Measurements from ENCODE around the gene ADD3. TPM values are rescaled to one million over a fixed set of nuclear protein-coding genes. Genes with fewer than 3 reads are reported as not detected.

Gene ADD3
- total RNA-seq, 6 experiments from 2014 or later, result 11.7 to 71.3 (median 16.2) TPM

DNA sequence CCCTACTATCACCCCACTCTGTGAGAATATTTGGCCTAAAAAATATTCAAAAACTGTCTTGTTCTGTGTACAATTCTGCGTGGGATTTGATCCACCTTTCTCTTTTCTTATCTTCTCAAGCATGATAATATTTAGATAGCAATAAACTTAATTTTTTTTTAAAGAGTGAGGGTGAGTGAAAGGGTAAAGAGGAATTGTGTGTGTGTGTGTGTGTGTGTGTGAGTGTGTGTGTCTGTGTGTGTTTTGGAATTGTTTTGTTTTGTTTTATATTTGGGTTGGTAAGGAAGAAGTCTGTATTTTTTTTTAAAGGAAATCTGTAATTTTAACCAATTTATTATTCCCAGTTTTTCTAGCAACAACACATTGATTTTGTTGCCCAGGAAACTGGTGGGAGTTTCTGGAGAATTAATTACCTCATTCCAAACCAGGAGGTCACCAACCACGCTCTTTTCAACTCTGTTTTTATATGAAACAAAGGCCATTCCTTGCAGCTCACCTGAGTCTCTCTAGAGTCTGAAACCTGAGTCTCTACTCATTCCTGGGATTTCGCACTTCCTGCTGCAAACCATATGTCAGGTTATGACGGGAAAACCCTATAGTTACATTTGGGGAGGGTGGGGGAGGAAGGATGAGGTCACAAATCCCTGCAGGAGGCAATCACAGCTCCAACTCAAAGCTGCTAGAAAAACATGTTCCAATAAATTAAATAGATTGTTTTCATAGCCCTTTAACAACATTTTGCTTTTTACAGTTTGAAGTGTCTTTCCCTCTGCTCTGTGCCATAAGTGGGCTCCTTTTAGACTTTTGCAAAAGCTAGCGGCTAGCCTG lies 46.4 kb upstream of the ADD3 start:
- ATAC-seq (no peak), DNase-seq (no peak)
- WGBS (ENCODE audit: insufficient coverage, low coverage, low lambda C conversion rate, missing lambda C conversion rate), result 71% methylated on average over 5 of the region's 5 CpGs

DNA sequence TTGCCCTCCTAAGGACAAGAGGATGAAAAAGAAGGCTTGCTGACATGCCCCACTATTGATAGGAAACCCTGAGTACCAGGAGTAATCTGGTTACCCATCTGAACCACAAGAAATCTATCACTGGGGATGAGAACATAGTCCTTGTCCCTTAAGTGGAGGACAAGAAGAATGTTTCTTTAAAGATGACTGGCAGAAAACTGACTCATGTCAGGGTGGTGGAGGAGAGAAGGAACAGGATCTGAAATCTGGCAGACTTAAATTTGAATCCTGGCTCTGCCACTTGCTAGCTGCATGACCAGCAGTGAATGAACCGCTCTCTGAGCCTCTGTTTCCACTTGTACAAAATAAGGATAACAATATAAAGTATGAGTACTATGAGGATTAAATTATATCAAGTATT lies 45.5 kb upstream of the ADD3 start:
- Histone ChIP-seq H3K4me1 (peaks cover 0 to 14% (median 4%) of the 10 kb centered on the region in 4 donors), H3K9me3 (no peaks in the 10 kb centered on the region), H3K4me3 (no peak overlapping the region), H3K27me3 (no peaks in the 10 kb centered on the region), H3K36me3 (no peaks in the 10 kb centered on the region), H3K27ac (no peak overlapping the region)
- DNase-seq (no peak), ATAC-seq (no peak)
- no CpG with 5 or more reads among the region's 1 CpG for WGBS (ENCODE audit: insufficient coverage, low coverage, low lambda C conversion rate, missing lambda C conversion rate)
- intact Hi-C loops (cut with DNase I), result no loop called here
- no peak for TF ChIP-seq POLR2A (IDR thresholded peaks at IDR 0.05)
- TF ChIP-seq, protein P1, sequence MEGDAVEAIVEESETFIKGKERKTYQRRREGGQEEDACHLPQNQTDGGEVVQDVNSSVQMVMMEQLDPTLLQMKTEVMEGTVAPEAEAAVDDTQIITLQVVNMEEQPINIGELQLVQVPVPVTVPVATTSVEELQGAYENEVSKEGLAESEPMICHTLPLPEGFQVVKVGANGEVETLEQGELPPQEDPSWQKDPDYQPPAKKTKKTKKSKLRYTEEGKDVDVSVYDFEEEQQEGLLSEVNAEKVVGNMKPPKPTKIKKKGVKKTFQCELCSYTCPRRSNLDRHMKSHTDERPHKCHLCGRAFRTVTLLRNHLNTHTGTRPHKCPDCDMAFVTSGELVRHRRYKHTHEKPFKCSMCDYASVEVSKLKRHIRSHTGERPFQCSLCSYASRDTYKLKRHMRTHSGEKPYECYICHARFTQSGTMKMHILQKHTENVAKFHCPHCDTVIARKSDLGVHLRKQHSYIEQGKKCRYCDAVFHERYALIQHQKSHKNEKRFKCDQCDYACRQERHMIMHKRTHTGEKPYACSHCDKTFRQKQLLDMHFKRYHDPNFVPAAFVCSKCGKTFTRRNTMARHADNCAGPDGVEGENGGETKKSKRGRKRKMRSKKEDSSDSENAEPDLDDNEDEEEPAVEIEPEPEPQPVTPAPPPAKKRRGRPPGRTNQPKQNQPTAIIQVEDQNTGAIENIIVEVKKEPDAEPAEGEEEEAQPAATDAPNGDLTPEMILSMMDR (IDR thresholded peaks at IDR 0.05), result no peak

More for the DNA sequence above, 46.4 kb upstream of the ADD3 start:
- Histone ChIP-seq H3K36me3 (no peaks in the 10 kb centered on the region), H3K4me3 (no peak overlapping the region), H3K4me1 (peaks cover 0 to 12% (median 4%) of the 10 kb centered on the region in 4 donors), H3K27me3 (no peaks in the 10 kb centered on the region), H3K9me3 (no peaks in the 10 kb centered on the region), H3K27ac (no peak overlapping the region)
- no peak for TF ChIP-seq POLR2A (IDR thresholded peaks at IDR 0.05)
- TF ChIP-seq, protein P1 (IDR thresholded peaks at IDR 0.05), result no peak
- intact Hi-C loops (cut with DNase I), result no loop called here

DNA sequence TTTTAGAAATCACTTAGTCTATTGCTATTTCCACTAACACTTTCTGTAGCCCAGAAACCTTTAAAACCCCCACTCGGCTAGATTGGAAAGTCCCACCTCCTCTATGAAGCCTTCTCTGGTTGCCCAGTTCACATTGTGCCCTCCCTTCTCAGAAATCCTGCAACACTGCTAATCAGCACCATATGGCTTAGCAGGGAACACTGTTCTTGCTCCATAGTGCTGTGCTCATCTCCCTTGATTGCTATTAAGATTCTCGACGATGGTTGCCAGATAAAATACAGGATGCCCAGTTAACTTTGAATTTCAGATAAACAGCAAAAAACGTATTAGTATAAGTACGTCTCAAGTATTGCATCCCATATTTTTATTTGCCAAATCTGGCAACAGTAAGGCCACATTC lies 44.3 kb upstream of the ADD3 start:
- intact Hi-C loops (cut with DNase I), result no loop called here
- Histone ChIP-seq H3K4me3 (no peak overlapping the region), H3K4me1 (peaks cover 0 to 22% (median 4%) of the 10 kb centered on the region in 4 donors), H3K9me3 (no peaks in the 10 kb centered on the region), H3K27me3 (no peaks in the 10 kb centered on the region), H3K27ac (no peak overlapping the region), H3K36me3 (no peaks in the 10 kb centered on the region)
- WGBS (ENCODE audit: insufficient coverage, low coverage, low lambda C conversion rate, missing lambda C conversion rate), result 63% methylated on average over 5 of the region's 5 CpGs
- TF ChIP-seq, protein P1 (IDR thresholded peaks at IDR 0.05), result no peak
- no peak for TF ChIP-seq POLR2A (IDR thresholded peaks at IDR 0.05)
- no peak for ATAC-seq
- DNase-seq, result no peak

DNA sequence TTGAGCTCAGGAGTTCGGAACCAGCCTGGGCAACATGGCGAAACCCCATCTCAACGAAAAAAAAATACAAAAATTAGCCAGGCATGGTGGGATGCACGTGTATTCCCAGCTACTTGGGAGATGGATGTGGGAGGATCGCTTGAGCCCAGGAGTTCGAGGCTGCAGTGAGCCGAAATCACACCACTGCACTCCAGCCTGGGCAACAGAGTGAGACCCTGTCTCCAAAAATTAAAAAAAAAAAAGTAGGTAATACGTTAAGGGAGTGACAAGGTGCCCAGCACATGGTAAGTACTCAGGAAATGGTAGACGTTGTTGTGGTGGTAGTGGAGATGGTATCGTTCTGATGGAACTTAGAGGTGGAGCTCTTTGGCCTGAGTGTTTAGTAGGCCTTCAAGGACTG lies 43.5 kb upstream of the ADD3 start:
- TF ChIP-seq POLR2A (IDR thresholded peaks at IDR 0.05), result no peak
- TF ChIP-seq, protein P1 (IDR thresholded peaks at IDR 0.05), result no peak
- H3K27ac ChIP-seq, result no peak overlapping the region
- no peaks in the 10 kb centered on the region for H3K27me3 ChIP-seq
- DNase-seq, result no peak
- intact Hi-C loops (cut with DNase I), result no loop called here
- WGBS (ENCODE audit: insufficient coverage, low coverage, low lambda C conversion rate, missing lambda C conversion rate), result 83% methylated on average over 10 of the region's 10 CpGs
- H3K4me1 ChIP-seq, result peaks cover 0 to 22% (median 4%) of the 10 kb centered on the region in 4 donors
- no peaks in the 10 kb centered on the region for H3K36me3 ChIP-seq
- no peaks in the 10 kb centered on the region for H3K9me3 ChIP-seq
- no peak overlapping the region for H3K4me3 ChIP-seq
- ATAC-seq, result no peak

Measured in right lobe of liver (tissue), 6 donors.